ENCODE data around the gene ME2. TPM values are rescaled to one million over a fixed set of nuclear protein-coding genes. Genes with fewer than 3 reads are reported as not detected.

The ME2 gene
- total RNA-seq, 2 experiments from 2014 or later, result 71.8 to 73.6 TPM

Other genes starting within 250 kb of the ME2 start
- not detected for gene MRO, start 59.1 kb upstream of the ME2 start, total RNA-seq
- gene ELAC1, start 88.9 kb downstream of the ME2 start, total RNA-seq, result 1 to 10 TPM; 5.9 to 7.3 TPM
- 10 to 100 TPM; 80.3 to 83.8 TPM for gene SMAD4, start 151.1 kb downstream of the ME2 start, total RNA-seq

All from activated CD4-positive, alpha-beta memory T cell treated with anti-CD3 and anti-CD28 coated beads, Interleukin-2, amount 10 ng/mL, durations not matched to agents 7 days and 5 days (primary cell).